COLO668 (cell line): Measurements from ENCODE around the gene WFDC5.

ENCODE experiments used
- DNase-seq: peaks from one replicate; lab custom pipeline; 2025; ENCODE audit not compliant: unreplicated experiment; lab: John Stamatoyannopoulos, UW

WFDC5 gene

DNA sequence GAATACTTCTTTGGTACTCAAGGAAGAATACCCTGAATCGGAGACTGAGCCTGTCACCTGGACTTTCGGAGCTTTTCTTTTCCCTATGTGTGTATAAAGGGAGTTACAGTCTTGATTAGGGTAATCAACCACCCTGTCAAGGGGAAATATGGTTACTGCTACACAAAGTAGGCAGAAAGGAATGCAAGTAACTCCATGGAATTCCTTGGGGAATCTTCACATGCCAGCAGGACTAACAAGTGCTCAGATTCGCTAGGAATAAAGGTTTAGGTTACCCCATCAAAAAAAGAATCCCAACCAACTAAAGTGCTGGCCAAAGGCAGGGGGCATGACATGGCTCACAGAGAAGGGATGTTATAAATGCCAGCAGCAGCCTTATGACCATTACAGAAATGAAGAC, 24.5 kb downstream of the WFDC5 start:
- no peak for DNase-seq

DNA sequence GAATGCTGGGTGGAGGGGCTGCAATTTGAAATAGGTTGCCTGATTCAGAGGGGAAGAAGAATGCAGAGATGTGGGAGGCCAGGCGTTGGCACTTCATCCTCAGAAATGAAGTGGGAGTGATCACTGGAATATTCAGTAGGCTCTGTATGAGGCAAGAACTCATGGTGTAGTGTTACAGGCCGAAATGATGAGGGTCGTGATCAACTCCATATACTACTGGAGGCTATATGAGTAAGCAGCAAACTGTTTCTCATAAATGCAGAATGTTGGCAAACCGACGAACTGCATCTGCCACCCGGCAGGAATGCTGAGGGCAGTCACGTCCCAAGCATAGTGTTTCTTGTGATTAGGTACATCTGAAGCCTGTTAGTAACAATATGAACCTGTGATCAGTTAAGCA, 26.7 kb downstream of the WFDC5 start:
- no peak for DNase-seq

DNA sequence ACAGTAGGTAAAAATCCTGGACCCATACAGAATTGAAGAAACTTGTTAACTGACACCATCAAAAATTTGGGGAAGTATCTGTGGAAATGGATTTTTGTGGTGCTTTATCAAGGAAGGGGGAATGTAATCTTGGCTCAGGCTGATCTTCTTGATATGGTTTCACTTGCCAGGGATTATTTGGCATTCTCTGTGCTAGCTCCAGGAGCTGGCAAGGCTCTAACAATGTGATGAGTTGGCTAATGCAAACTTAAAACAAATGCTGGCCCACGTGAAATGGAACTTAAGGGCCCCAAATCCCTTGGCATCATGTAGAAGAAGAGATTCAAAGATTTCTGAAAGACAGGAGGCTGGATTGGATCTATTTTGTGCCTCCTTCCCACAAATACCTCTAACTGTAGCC, 27.2 kb downstream of the WFDC5 start:
- DNase-seq = no peak

DNA sequence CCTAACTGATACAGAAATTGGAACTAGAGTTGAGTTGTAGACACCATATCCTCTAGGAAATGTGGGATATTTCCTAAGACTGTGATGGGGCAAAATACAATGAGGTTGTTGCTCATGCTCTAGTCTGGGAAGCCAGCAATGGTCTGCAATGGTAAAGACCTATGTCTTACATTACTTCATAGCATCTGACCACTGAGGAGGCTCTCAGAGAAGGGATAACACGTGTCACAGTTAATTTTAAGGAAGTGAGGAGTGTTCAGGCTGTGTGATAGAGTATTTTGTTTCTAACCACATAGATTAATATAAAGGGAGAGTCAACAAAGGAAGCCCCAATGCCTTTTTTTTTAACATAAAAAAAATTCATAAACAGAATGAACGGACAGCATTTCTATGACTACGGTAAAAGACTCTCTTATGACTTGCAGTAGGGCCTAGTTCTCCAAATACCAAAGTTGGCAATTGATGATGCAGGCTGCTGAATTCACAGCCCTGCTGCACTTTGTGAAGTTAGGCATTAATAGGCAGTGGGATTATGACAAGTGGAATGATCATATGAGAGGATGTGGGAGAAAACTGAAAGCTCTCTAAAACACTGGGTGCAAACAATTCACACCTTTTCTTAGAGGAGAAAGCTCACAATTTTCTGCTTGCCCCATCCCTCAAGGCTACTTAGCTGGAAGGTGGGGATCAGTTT, 27.7 kb downstream of the WFDC5 start:
- no peak for DNase-seq

DNA sequence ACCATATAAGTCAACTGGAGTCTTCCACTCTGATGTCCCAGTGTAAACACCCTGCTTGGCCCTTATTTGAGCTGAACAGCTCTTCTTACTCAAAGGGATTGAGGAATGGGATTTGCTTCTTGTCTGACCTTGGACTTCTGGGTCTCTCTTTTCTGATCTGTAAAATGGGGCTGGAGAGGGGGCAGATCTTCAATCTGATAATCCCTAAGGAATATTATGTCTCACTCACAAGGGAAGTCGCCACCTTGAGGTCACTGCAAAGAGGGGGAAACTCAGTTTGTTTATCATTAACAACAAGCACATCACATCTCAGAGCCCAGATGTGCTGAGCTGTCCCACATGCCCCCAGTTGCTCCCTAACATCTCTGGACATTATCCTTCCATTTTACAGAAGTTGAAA, 29.1 kb downstream of the WFDC5 start:
- no peak for DNase-seq

DNA sequence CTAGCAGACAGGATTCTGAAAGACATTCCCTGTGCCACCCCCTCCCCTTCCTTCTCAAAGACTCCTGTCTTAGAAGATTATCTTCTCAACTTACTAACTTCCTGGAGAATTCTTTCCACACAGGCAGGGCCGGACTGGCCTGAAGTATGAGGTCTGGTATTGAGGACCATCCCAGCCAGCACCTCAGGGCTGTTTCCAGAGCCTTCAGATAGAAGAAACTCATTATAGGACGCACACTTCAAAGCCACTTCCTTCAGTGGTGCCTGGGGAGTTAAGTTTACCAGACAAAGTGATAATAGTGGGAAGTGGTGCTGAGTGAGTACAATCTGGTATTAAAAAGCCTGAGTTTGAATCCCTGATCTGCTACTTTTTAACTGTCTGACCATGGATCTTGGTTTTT, 29.7 kb downstream of the WFDC5 start:
- no peak for DNase-seq

DNA sequence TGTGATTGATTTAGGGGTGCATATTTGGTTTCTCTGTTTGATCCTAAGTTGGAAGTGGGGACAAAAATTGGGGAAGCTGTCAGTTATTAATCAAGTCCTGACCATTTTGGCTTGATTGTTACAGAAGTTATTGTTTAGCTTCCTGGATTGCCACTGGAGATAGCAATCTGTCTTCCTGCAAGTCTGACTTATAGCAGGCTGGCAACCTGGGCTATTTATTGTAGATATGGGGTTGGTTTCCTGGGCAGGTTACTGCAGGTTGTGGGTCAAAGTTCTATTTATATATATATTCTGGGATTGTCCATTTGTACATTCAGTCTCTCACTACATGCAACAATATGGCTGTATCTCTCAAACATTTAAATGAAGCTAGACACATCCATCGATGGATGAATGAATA, 31.8 kb downstream of the WFDC5 start:
- DNase-seq = no peak

DNA sequence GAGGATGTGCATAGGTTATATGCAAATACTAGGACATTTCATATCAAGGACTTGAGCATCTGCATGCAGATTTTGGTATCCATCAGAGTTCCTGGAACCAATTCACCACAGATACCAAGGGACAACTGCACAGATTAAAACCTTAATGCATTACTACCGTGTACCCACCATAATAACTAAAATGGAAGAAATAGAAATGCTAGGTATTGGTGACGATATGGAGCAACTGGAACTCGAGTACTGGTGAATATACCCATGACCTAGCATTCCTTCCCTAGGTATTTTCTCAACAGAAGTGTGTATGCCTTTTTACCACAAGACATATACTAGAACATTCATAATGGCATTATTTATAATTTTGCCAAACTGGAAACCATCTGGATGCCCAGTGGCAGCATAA, 32.5 kb downstream of the WFDC5 start:
- no peak for DNase-seq

DNA sequence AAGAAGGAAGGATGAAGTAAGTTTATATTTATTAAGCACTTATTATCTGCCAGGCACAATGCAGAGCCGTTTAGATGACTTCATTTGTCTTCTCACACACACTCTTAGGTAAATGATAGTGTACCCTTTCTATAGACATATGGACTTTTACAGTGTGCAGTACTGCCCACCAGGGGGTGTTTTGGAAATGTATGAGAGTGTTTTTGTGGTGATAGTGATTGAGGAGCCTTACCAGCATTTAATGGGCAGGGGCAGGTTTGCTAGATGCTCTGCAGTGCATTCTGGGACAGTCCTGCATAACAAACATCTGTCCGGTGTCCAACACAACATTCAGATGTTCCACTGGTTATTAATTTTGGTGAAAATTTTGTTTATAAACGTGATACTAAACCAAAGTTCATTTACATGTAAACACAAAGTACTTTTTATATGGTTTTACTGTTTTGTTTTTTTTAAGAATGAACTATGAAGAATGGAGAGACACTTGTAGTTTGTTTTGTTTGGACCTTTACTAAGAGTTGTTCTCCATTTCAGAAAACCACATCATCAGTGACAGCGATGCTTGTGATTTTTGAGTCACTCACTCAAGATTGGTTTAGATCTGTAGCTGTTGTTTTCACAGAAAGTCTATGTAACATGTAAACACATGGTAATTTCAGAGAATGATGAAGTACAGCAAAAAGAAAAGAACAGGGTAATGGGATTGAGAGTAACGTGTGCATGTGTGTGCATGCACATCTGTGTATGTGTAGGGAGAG, 33.9 kb downstream of the WFDC5 start:
- peak; percentile 9 for DNase-seq

DNA sequence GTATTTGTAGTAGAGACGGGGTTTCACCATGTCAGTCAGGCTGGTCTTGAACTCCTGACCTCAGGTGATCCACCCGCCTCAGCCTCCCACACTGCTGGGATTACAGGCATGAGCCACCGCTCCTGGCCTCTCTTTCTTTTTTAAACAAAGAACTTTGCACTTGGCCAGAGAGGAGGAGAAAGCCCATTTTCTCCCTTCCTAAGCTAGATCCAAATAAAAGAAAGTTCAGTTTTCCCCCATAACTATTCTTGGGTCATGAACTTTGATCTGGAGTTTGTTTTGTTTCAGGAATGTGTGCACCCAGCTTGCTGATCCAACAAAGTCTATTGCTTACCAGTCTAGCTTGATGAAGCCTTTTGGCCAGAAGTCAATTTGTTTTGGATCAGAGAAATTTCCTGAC, 37.4 kb downstream of the WFDC5 start:
- no peak for DNase-seq

DNA sequence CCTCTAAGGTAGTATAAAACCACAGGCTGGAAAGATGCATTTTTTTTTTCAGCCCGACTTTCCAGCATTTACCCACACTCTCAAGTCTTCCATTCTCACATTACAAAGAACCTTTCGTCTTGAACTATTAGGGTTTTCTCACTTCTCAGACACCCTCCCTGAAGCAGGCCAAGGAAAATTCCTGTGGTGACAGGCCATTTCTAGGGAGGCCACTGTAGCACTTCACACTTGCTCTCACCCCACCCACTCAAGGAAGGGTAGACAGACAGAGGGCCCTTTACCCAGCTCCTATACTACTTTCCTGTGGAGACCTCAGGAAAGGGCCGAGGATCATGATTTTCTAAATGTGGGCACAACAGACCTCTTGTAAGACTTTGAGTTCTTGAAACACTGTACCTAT, 41.8 kb downstream of the WFDC5 start:
- DNase-seq = no peak

DNA sequence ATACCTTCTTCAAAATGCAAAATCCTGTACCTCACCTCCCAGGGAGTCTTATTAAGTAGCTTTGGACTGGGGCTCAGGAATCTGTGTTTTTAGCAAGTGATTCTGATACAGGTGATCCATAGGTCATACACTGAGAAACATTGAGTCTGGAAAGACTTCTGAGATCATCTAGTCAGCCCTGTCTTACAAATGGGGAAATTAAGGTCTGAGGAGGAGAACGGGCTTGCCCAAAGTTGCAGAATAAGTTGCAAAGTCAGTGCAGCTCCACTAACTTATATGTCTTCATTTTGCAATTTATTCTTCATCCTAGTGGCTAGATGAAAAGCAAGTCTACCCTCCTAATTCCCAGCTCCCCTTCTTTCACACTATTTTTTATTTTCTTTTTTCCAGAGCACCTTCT, 42.9 kb downstream of the WFDC5 start:
- DNase-seq = no peak

DNA sequence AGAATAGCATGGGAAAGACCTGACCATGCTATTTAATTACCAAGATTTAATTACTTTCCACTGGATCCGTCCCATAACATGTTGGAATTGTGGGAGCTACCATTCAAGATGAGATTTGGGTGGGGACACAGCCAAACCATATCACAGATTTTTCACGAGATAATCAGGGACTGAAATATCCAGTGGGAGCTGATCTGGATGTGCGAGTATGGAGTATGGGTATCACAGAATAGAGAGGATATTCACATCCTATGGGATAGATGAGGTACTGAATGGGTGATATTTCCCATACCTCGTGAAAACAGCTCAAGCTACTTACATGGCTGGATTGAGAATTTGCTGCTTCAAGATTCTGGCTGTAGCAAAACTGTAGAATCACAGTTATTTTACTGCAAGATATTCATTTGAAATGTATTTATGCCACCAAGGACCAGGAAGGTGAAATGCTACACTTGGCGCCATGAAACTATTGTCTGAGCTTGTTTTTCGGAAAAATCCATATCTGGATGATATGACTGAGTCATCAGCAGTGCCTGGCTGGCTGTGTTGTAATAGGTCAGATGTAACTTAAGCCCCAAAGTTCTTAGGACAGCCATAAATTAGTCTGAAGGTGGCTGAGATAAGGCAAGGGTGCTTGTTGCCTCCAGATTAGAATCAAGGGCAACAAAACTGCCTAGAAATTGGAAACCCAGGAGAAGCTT, 43.9 kb downstream of the WFDC5 start:
- DNase-seq = no peak

DNA sequence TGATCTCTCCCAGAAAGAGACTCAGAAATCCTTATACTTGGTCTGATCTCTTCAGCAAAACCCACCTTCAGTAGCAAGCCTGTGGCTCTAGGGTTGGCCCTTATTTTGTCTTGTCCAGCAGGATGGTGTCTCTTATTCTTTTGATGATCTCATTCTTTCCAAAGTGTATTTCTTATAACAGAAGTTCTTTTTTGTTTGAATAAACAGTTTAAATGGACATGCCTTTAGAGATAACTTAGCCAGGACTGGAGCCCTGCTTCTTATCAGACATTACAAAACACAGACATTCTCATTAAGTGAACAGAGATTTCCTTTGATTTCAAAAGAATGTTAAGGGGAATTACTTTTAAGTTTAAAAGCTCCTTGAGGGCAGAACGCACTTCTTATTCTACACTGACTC, 45.7 kb downstream of the WFDC5 start:
- no peak for DNase-seq

DNA sequence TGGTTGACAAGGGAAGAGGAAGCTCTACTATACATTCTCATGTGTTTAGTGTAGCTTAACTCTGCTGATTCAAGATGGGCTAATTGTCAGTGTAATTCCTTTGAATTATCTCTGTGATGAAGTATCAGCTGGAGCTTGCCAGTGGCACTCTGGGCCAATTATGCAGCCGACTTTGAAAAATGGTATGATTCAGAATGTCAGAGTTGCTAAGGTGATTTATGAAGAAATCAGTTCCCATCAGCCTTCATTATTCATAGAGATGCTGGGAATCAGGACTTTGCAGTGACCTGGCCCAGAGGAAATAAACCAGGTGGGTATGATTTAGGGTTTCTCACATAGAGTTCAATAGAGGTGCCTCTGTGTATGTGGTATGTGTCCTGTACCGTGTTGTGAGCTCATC, 47.4 kb downstream of the WFDC5 start:
- no peak for DNase-seq

DNA sequence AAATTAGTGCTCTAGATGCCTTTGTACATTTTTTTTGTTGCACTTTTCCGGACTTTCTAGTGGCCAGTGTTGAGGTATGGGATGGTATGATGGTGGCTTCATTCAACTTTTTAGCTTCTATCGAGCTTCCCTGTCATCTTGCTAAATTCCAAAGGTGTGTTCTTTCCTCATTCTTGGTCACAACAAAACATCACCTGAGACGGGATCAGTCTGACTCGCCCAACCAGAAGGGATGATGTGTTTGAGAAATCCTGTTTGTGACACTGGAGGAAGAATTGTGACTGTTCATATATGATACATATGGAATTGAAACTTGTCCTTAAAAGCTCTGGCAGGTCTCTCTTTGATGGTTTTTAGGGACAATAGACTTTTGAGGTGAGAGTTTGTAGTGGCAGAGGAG, 47.9 kb downstream of the WFDC5 start:
- DNase-seq = no peak

DNA sequence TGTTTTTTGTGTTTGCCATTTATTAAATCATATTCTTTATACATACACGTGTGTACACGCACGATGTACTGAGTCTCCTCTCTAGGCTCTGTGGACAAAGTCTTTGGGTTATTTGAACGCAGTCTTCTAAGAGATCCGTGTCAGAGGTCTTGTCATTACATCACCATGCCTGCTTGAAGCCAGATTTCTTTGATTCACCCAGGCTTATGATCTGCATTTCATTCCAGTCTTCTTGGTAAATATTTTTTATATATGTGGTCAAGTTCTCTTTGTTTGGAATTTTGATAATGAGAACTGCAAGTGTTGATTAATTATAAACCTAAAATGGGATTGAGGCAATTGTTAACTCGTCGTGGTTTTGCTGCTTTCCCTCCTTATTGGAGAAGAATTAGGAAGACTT, 48.6 kb downstream of the WFDC5 start:
- DNase-seq = no peak

DNA sequence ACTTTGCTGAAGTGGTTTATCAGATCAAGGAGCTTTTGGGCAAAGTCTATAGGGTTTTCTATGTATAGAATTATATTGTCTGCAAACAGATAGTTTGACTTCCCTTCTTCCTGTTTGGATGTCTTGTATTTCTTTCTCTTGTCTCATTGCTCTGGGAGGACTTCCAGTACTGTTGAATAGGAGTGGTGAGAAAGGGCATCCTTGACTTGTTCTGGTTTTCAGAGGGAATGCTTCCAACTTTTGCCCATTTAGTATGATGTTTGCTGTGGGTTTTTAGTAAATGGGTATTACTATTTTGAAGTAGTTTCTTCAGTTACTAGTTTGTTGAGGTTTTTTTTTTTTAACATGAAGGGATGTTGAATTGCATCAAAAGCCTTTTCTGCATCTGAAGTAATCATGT, 50.2 kb downstream of the WFDC5 start:
- DNase-seq = no peak

DNA sequence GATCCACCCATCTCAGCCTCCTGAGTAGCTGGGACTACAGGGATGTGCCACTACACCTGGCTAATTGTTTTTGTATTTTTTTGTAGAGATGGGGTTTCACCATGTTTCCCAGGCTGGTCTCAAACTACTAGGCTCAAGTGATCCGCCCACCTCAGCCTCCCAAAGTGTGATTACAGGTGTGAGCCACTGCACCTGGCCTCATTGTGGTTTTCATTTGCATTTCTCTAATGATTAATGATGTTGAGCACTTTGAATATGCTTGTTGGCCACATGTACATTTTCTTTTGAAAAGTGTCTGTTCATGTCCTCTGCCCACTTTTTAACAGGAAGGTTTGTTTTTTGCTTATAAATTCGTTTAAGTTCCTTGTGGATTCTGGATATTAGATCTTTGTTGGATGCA, 51.9 kb downstream of the WFDC5 start:
- DNase-seq = peak; percentile 61

DNA sequence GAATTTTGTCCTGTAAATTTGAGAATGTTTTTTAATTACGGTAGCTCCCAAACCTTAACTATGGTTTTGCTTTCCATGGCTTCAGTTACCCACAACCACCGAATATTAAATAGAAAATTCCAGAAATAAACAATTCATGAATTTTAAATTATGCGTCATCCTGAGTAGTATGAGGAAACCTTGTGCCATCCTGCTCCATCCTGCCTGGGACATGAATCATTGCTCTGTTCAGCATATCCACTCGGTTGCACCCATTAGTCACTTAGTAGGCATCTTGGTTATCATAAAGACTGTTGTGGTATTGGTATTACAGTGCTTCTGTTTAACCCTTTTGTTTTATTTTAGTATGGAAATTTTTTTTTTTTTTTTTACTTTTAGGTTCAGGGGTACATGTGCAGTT, 53.7 kb downstream of the WFDC5 start:
- no peak for DNase-seq

DNA sequence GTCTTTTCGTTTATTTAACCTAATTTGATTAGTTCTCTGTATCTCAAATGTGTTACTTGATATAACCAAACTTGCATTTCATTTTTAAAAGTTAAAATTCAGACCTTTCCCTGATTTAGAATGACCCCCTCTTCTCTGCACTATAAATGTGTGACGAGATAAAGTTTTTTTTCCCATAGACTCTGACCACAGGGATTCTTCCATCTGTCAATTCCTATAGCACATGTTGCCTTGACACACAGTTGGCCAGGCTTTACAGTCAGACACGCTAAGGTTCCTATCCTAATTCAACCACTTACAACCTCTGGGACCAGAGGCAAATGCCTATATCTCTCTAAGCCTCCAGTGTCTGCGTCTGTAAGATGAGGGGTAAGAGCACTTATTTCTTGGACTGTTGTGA, 54.7 kb downstream of the WFDC5 start:
- no peak for DNase-seq
